ENCODE data around the gene MAZ. TPM values are rescaled to one million over a fixed set of nuclear protein-coding genes. Genes with fewer than 3 reads are reported as not detected.

Gene MAZ
- polyA plus RNA-seq, 3 donors = 14.2 to 137 (median 18.8) TPM

GRCh38 chr16:29765167-29766032 is 40.9 kb upstream of the MAZ start:
- H2AFZ ChIP-seq (ENCODE audit: insufficient read depth, low read depth, low read length, poor library complexity, severe bottlenecking) = no peak overlapping the region
- peak overlapping the region in 1 of 7 donors; percentile 86 for H3K27ac Mint-ChIP-seq

GRCh38 chr16:29766571-29766970 is 39.8 kb upstream of the MAZ start:
- Mint-ChIP-seq H3K27me3 (ENCODE audit: low read depth in 3 of 3) (peaks cover 0 to 6% (median 0%) of the 10 kb centered on the region in 3 donors), H3K4me3 (no peak overlapping the region), H3K4me1 (peaks cover 20% of the 10 kb centered on the region), H3K9me3 (no peaks in the 10 kb centered on the region), H3K36me3 (no peaks in the 10 kb centered on the region), H3K27ac (no peak overlapping the region)
- no peak for TF ChIP-seq CTCF (IDR thresholded peaks at IDR 0.05)
- Histone ChIP-seq H3K36me3 (replicated peaks in 1 of 2; ENCODE audit: control insufficient read depth in 1 of 2, insufficient read depth in 2 of 2, low read length in 2 of 2) (no peaks in the 10 kb centered on the region), H2AFZ (ENCODE audit: insufficient read depth, low read depth, low read length, poor library complexity, severe bottlenecking) (no peak overlapping the region), H4K20me1 (ENCODE audit: insufficient read depth, low read length) (no peaks in the 10 kb centered on the region), H3K27ac (ENCODE audit: low read depth in 1 of 2, low read length in 2 of 2) (no peak overlapping the region), H3K4me1 (ENCODE audit: control insufficient read depth in 1 of 2, insufficient read depth in 2 of 2, low read length in 2 of 2) (peaks cover 13 to 17% of the 10 kb centered on the region in 2 donors), H3K4me2 (replicated peaks; ENCODE audit: extremely low read depth, low read length, poor library complexity, severe bottlenecking) (no peak overlapping the region), H3K27me3 (ENCODE audit: control insufficient read depth in 2 of 2, insufficient read depth in 2 of 2, low read length in 2 of 2) (no peaks in the 10 kb centered on the region), H3K9me3 (replicated peaks in 1 of 2; ENCODE audit: control insufficient read depth in 1 of 2, insufficient read depth in 1 of 2, low read length in 2 of 2) (no peaks in the 10 kb centered on the region), H3K4me3 (replicated peaks in 1 of 3; ENCODE audit: low read depth in 2 of 3, low read length in 3 of 3) (no peak overlapping the region), H3K9ac (ENCODE audit: insufficient read depth, low read length, poor library complexity, severe bottlenecking) (no peak overlapping the region), H3K79me2 (ENCODE audit: insufficient read depth, low read length) (no peaks in the 10 kb centered on the region)
- DNase-seq = no peak
- no CpG with 5 or more reads among the region's 3 CpGs for WGBS (ENCODE audit: insufficient coverage)
- intact Hi-C loops (cut with micrococcal nuclease) = loop anchor here in 1 of 2 donors (10.0 kb wide), 1 partner anchor 52 kb away; no protein-coding TSS in a partner anchor

More at GRCh38 chr16:29765167-29766032, 40.9 kb upstream of the MAZ start:
- no peaks in the 10 kb centered on the region for H3K79me2 ChIP-seq (ENCODE audit: insufficient read depth, low read length)
- H3K27ac ChIP-seq (ENCODE audit: low read depth in 1 of 2, low read length in 2 of 2) = no peak overlapping the region
- 85% methylated on average over 9 of the region's 15 CpGs for WGBS (ENCODE audit: insufficient coverage)
- no peak for DNase-seq
- no peak overlapping the region for H3K4me3 ChIP-seq (replicated peaks in 1 of 3; ENCODE audit: low read depth in 2 of 3, low read length in 3 of 3)
- H3K27me3 ChIP-seq (ENCODE audit: control insufficient read depth in 2 of 2, insufficient read depth in 2 of 2, low read length in 2 of 2) = no peaks in the 10 kb centered on the region
- no peaks in the 10 kb centered on the region for H4K20me1 ChIP-seq (ENCODE audit: insufficient read depth, low read length)
- Mint-ChIP-seq H3K4me1 (peaks cover 10% of the 10 kb centered on the region), H3K27me3 (ENCODE audit: low read depth in 3 of 3) (peaks cover 0 to 9% (median 0%) of the 10 kb centered on the region in 3 donors), H3K36me3 (no peaks in the 10 kb centered on the region), H3K9me3 (no peaks in the 10 kb centered on the region), H3K4me3 (no peak overlapping the region)
- intact Hi-C loops (cut with micrococcal nuclease) = loop anchor here in 1 of 2 donors (10.0 kb wide), 1 partner anchor 51 kb away; no protein-coding TSS in a partner anchor
- H3K9me3 ChIP-seq (replicated peaks in 1 of 2; ENCODE audit: control insufficient read depth in 1 of 2, insufficient read depth in 1 of 2, low read length in 2 of 2) = no peaks in the 10 kb centered on the region
- H3K36me3 ChIP-seq (replicated peaks in 1 of 2; ENCODE audit: control insufficient read depth in 1 of 2, insufficient read depth in 2 of 2, low read length in 2 of 2) = no peaks in the 10 kb centered on the region
- H3K4me2 ChIP-seq (replicated peaks; ENCODE audit: extremely low read depth, low read length, poor library complexity, severe bottlenecking) = no peak overlapping the region
- H3K9ac ChIP-seq (ENCODE audit: insufficient read depth, low read length, poor library complexity, severe bottlenecking) = no peak overlapping the region
- no peak for TF ChIP-seq CTCF (IDR thresholded peaks at IDR 0.05)
- H3K4me1 ChIP-seq (ENCODE audit: control insufficient read depth in 1 of 2, insufficient read depth in 2 of 2, low read length in 2 of 2) = peaks cover 5 to 7% of the 10 kb centered on the region in 2 donors

Measured in CD14-positive monocyte (primary cell).